ENCODE results near the gene SNTG2.

Gene SNTG2

DNA sequence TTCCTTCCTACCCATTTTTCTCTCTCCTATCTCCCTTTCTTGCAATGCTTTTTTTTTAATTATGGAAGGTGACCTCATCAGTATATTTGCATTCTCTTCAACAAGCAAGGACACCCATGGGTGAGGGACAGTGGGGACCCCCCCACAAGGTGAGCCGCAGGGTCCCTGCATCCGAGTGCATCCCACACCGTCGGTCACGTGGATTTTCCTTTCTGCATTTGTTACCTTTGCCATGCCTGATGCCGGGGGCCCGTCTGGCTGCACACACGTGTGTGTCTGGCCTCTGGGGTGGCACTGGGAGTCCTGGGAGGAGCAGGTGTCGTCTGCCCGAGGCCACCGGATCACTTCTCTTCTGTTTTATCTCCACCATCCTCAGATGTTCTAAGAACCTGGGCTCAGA lies 30.1 kb upstream of the SNTG2 start:
- DNase-seq (ENCODE audit: low read depth): no peak
- H3K4me3 ChIP-seq (ENCODE audit: control insufficient read depth, low read depth, low read length): no peak overlapping the region
- no peak for TF ChIP-seq CTCF (IDR thresholded peaks at IDR 0.05; ENCODE audit: control insufficient read depth, insufficient read depth, low read depth, low read length, missing control alignments)

DNA sequence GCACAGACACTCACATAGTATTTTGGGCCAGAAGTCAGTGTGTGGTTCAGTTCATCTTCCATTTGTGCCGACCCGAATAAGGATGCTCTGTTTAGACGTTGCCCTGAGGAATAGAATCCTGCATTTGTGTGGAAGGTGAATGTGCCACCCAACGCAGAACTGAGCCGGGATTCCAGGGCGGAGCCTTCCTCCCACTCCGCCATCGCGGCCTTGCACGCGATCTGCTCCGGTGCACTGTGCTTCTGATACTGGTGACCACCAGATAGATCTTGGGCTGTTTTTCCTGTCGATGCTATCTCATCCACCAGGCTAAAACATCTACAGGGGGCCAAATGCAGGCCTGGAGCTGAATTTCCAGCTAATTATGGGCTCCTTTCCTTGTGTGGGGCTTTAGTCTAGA lies 29.6 kb upstream of the SNTG2 start:
- no peak overlapping the region for H3K4me3 ChIP-seq (ENCODE audit: control insufficient read depth, low read depth, low read length)
- no peak for DNase-seq (ENCODE audit: low read depth)

GRCh38 chr2:922185-922584 lies 28.5 kb upstream of the SNTG2 start:
- TF ChIP-seq CTCF (IDR thresholded peaks at IDR 0.05; ENCODE audit: control insufficient read depth, insufficient read depth, low read depth, low read length, missing control alignments): no peak
- DNase-seq (ENCODE audit: low read depth): no peak
- H3K4me3 ChIP-seq (ENCODE audit: control insufficient read depth, low read depth, low read length): no peak overlapping the region

More for the DNA sequence above, 29.6 kb upstream of the SNTG2 start:
- no peak for TF ChIP-seq CTCF (IDR thresholded peaks at IDR 0.05; ENCODE audit: control insufficient read depth, insufficient read depth, low read depth, low read length, missing control alignments)

GRCh38 chr2:923832-924601 lies 26.6 kb upstream of the SNTG2 start:
- no peak overlapping the region for H3K4me3 ChIP-seq (ENCODE audit: control insufficient read depth, low read depth, low read length)
- DNase-seq (ENCODE audit: low read depth): no peak
- no peak for TF ChIP-seq CTCF (IDR thresholded peaks at IDR 0.05; ENCODE audit: control insufficient read depth, insufficient read depth, low read depth, low read length, missing control alignments)

GRCh38 chr2:924701-925100 lies 25.9 kb upstream of the SNTG2 start:
- DNase-seq (ENCODE audit: low read depth): no peak
- TF ChIP-seq CTCF (IDR thresholded peaks at IDR 0.05; ENCODE audit: control insufficient read depth, insufficient read depth, low read depth, low read length, missing control alignments): no peak
- no peak overlapping the region for H3K4me3 ChIP-seq (ENCODE audit: control insufficient read depth, low read depth, low read length)

DNA sequence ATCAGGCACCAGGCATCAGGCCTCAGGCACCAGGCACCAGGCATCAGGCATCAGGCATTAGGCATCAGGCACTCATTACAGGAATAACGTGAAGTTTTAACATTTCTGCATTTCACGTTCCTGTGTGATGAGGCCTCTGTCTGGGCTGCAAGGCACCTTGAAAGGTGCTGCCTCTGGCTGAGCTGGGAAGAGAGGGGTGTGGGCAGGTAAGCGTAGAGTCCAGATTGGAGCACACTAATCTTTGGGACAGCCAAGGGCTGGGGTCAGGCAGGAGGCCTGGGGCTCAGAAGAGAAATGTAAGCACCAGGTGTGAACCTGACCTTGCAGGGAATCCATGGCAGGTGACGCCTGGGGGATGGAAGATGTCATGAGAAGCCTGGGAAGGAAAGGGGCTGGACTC lies 25.3 kb upstream of the SNTG2 start:
- no peak for DNase-seq (ENCODE audit: low read depth)
- no peak overlapping the region for H3K4me3 ChIP-seq (ENCODE audit: control insufficient read depth, low read depth, low read length)
- no peak for TF ChIP-seq CTCF (IDR thresholded peaks at IDR 0.05; ENCODE audit: control insufficient read depth, insufficient read depth, low read depth, low read length, missing control alignments)

Data from AG09309 (cell line).